HG03342 (cell line): ENCODE data around the gene MRPS24.
A peak's percentile ranks its signal among the peaks of the same experiment; 100 is the strongest.
"Not testable (repeated sequence)": the region's sequence is repeated elsewhere in the genome, so short reads cannot be mapped to it uniquely, and the experiment has no call there.

ENCODE experiments used
- ATAC-seq: cut with Tn5 transposase; IDR thresholded peaks from one replicate; pipeline ENCODE4 v1.9.1; 2021; ENCODE audit warnings: mild to moderate bottlenecking, moderate library complexity; ENCODE audit not compliant: unreplicated experiment

The MRPS24 gene

GRCh38 chr7:43843296-43843695 is 26.0 kb downstream of the MRPS24 start:
- no peak for ATAC-seq

GRCh38 chr7:43838201-43838658 is 31.1 kb downstream of the MRPS24 start:
- ATAC-seq, result no peak

GRCh38 chr7:43834463-43835251 is 34.7 kb downstream of the MRPS24 start:
- peak; percentile 46 for ATAC-seq

GRCh38 chr7:43830917-43831316 is 38.4 kb downstream of the MRPS24 start:
- not testable (repeated sequence) for ATAC-seq

- no peak for ATAC-seq
Measured at GRCh38 chr7:43825391-43825808, 43.9 kb downstream of the MRPS24 start.

- no peak for ATAC-seq
Measured at GRCh38 chr7:43824963-43825362, 44.4 kb downstream of the MRPS24 start.

- not testable (repeated sequence) for ATAC-seq
Measured at GRCh38 chr7:43824513-43824912, 44.8 kb downstream of the MRPS24 start.

- no peak for ATAC-seq
Measured at GRCh38 chr7:43823941-43824340, 45.4 kb downstream of the MRPS24 start.

GRCh38 chr7:43823425-43823824 is 45.9 kb downstream of the MRPS24 start:
- not testable (repeated sequence) for ATAC-seq
